NCI-H748 treated with DMSO at 0.1 percent for 48 hours (cell line): ENCODE results near the gene ARRDC4.

Source experiments
- DNase-seq: peaks from one replicate; lab custom pipeline; 2025; lab: John Stamatoyannopoulos, UW

ARRDC4 gene

DNA sequence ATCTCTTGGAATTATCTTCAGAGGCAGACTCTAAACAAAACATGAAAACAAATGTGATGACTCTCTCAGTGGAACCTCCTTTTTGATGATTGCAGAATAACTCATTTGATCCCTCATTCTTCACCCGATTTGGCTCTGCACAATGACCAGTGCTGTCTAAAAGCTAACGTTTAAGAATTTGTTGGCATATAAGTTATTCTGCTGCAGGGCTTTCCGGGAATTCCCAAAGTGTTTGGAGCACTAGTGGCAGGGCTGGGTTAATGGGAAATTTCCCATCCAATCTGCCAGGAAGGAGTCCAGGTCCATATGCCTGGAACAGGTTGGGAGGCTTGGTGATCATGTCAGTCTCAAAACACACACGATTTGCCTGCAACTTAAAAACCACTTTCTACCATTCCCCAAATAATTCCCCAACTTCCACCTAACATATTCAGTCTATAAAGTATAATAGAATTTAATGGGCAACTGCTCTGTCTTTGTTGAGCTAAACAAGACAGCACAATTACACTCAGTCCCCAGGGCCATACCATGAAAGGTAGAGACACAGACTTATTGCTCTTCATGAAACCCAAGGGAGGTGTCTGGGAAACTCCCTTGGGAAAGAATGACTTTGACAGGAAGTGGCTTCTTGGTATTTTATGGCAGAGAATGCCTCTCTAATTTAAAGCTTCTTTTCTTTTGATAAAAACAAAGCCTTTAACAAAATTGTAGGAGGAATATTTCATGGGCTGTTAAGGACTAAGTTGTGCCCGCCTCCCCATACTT, 38.0 kb downstream of the ARRDC4 start:
- DNase-seq = no peak

- no peak for DNase-seq
These were observed 40.0 kb downstream of the ARRDC4 start for GRCh38 chr15:98000249-98001203.

- no peak for DNase-seq
These were observed 41.2 kb downstream of the ARRDC4 start for GRCh38 chr15:98001663-98002194.

DNA sequence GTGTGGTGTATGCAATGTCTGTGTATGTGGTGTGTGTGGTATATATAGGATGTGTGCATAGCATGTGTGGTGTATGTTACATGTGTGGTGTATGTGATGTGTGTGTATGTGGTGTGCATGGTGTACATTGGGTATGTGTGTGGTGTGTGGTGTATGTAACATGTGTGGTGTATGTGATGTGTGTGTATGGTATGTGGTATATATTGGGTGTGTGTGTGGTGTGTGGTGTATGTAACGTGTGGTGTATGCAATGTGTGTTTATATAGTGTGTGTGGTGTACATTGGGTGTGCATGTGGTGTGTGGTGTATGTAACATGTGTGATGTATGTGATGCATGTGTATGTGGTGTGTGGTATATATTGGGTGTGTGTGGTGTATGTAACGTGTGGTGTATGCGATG, 41.9 kb downstream of the ARRDC4 start:
- DNase-seq = no peak

GRCh38 chr15:98002866-98003265, 42.4 kb downstream of the ARRDC4 start:
- no peak for DNase-seq

DNA sequence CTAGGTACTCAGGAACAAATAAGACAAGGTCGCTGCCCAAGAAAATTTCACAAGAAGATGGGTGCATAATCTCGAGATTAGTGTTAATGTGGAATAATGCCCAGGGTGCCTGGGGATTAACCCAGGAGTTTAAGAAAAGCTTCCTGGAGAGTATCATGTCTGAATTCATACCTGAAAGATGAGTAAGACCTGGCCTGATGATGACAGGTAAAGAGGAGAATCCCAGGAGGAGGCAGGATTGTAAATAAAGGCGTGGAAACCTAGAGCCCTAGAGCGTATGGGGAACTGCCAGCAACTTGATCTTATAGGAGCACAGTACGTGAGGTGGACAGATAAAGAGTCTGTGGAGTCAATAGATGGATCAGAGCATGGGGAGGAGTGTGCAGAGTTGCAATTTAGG, 43.0 kb downstream of the ARRDC4 start:
- no peak for DNase-seq

- DNase-seq = no peak
These were observed 43.5 kb downstream of the ARRDC4 start for GRCh38 chr15:98003996-98004395.

- no peak for DNase-seq
These were observed 45.2 kb downstream of the ARRDC4 start for GRCh38 chr15:98005659-98006058.

- DNase-seq = no peak
These were observed 48.7 kb downstream of the ARRDC4 start for GRCh38 chr15:98009169-98009568.

DNA sequence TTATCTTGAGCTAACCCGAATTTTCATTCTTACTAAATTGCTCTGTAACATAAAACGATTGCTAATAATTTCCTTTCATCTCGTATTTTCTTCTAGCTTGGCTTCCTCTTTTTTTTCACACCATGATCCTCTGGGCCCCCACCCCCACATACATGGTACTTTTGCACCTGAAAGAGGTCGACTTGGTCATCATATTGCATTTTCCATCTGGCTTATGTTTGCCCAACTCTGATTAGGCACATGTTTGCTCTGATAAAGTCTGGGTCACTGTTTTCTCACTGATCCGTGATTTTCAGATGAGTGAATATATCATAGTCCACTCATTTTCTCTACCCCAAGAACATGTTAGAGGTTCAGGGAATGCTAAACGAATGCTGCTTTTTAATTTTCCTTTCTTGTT, 49.5 kb downstream of the ARRDC4 start:
- no peak for DNase-seq

- no peak for DNase-seq
These were observed 51.9 kb downstream of the ARRDC4 start for GRCh38 chr15:98012354-98012753.

- no peak for DNase-seq
These were observed 53.1 kb downstream of the ARRDC4 start for GRCh38 chr15:98013631-98014030.

- DNase-seq = no peak
These were observed 56.9 kb downstream of the ARRDC4 start for GRCh38 chr15:98017150-98017964.

DNA sequence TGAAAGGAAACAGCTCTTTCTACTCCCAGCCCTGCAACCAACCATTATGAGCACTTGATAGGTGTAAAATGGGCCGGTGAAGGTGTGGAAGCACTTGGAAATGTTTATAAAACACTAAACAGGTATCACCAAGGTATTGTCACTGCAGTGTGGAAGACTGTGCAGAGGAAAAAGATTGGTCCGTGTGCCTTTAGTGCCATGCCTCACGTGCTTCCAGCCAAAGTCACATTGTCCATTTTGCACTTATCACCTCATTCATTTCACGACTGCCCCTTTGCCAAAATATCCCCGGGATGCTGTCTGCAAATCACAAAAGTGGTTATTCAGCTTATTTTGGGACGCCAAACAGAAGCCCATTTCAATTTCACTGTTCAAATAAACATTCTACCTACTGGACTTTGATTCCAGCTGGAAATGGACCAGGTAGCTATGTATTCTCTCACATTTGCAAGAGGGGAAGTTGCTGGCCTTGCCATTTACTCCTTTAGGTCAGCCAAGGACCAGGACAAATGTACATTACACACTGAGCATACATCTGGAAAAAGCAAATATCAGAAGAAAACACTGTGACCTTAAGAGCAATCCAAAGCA, 58.4 kb downstream of the ARRDC4 start:
- DNase-seq = no peak
